Tibial artery (tissue), 4 donors: ENCODE measurements around the gene ADARB2.

Source experiments
- DNase-seq, 2 donors: peaks; one replicate each; pipeline ENCODE4 v3.0.0-alpha.2; 2019
- H3K27ac ChIP-seq, 2 donors: fragments of 200-600 bp; sonication (generic) in 1 of 2; 1 replicate in 1 of 2; 2 replicates in 1 of 2; pipeline ENCODE4 v1.5.1; 2018 to 2019; ENCODE audit warnings: mild to moderate bottlenecking in 1 of 2
- H3K27me3 ChIP-seq, 2 donors: fragments of 200-600 bp; sonication (generic) in 1 of 2; one replicate each; pipeline versions ENCODE4 v1.5.1 to v1.6.0; 2016 to 2019
- H3K36me3 ChIP-seq, 3 donors: fragments of 200-600 bp; sonication (generic) in 2 of 3; one replicate each; pipeline ENCODE4 v1.5.1; 2016 to 2019; ENCODE audit warnings: mild to moderate bottlenecking in 2 of 3
- H3K4me1 ChIP-seq, 4 donors: fragments of 200-600 bp; sonication (generic) in 2 of 4; 1 replicate in 3 of 4; 2 replicates in 1 of 4; pipeline ENCODE4 v1.5.1; 2016 to 2019
- H3K4me3 ChIP-seq, 2 donors: fragments of 200-600 bp; sonication (generic) in 1 of 2; 1 replicate in 1 of 2; 2 replicates in 1 of 2; pipeline ENCODE4 v1.5.1; 2018 to 2019; ENCODE audit warnings: mild to moderate bottlenecking in 2 of 2
- H3K9me3 ChIP-seq, 3 donors: fragments of 200-600 bp; sonication (generic) in 1 of 3; one replicate each; pipeline ENCODE4 v1.5.1; 2016 to 2019
- CTCF ChIP-seq, 2 experiments: fragments of 200-600 bp in 1 of 2; fragments of 450-650 bp in 1 of 2; IDR thresholded peaks; one replicate each; pipeline ENCODE4 v1.5.1; 2017 to 2019; ENCODE audit warnings: antibody characterized with exemption in 2 of 2, mild to moderate bottlenecking in 1 of 2, moderate library complexity in 1 of 2
- intact Hi-C: fragments of 100-400 bp; cut with DNase I; formaldehyde crosslinking; loops from one replicate; pipeline ENCODE4 v1.15.0; 2023; ENCODE audit warnings: low total_unique reads

ADARB2 gene

GRCh38 chr10:1424648-1425047 is 312.7 kb downstream of the ADARB2 start:
- Histone ChIP-seq H3K36me3 (no peaks in the 10 kb centered on the region), H3K27me3 (peaks cover 0 to 4% of the 10 kb centered on the region in 2 donors), H3K4me1 (peaks cover 0 to 3% (median 0%) of the 10 kb centered on the region in 4 donors), H3K27ac (no peak overlapping the region), H3K4me3 (no peak overlapping the region), H3K9me3 (no peaks in the 10 kb centered on the region)
- no peak for DNase-seq
- no peak for TF ChIP-seq CTCF (IDR thresholded peaks at IDR 0.05)
- intact Hi-C loops = no loop called here

GRCh38 chr10:1423676-1424253 is 313.6 kb downstream of the ADARB2 start:
- Histone ChIP-seq H3K9me3 (no peaks in the 10 kb centered on the region), H3K4me3 (no peak overlapping the region), H3K27ac (no peak overlapping the region), H3K36me3 (no peaks in the 10 kb centered on the region), H3K4me1 (peaks cover 0 to 3% (median 0%) of the 10 kb centered on the region in 4 donors), H3K27me3 (peaks cover 0 to 4% of the 10 kb centered on the region in 2 donors)
- no peak for TF ChIP-seq CTCF (IDR thresholded peaks at IDR 0.05)
- DNase-seq = no peak
- intact Hi-C loops = no loop called here

GRCh38 chr10:1422275-1422674 is 315.1 kb downstream of the ADARB2 start:
- no peak overlapping the region for H3K4me3 ChIP-seq
- intact Hi-C loops = no loop called here
- peaks cover 0 to 3% (median 0%) of the 10 kb centered on the region in 4 donors for H3K4me1 ChIP-seq
- no peak for TF ChIP-seq CTCF (IDR thresholded peaks at IDR 0.05)
- H3K36me3 ChIP-seq = no peaks in the 10 kb centered on the region
- H3K27me3 ChIP-seq = peaks cover 0 to 15% of the 10 kb centered on the region in 2 donors
- no peak for DNase-seq
- no peaks in the 10 kb centered on the region for H3K9me3 ChIP-seq
- no peak overlapping the region for H3K27ac ChIP-seq

GRCh38 chr10:1420661-1421362 is 316.5 kb downstream of the ADARB2 start:
- H3K27ac ChIP-seq = no peak overlapping the region

More at GRCh38 chr10:1420661-1421362, 316.5 kb downstream of the ADARB2 start:
- intact Hi-C loops = no loop called here
- H3K27me3 ChIP-seq = peaks cover 0 to 27% of the 10 kb centered on the region in 2 donors
- no peaks in the 10 kb centered on the region for H3K9me3 ChIP-seq
- H3K4me3 ChIP-seq = no peak overlapping the region
- H3K36me3 ChIP-seq = no peaks in the 10 kb centered on the region
- DNase-seq = peak in 1 of 2 donors; percentile 61
- no peak for TF ChIP-seq CTCF (IDR thresholded peaks at IDR 0.05)
- peaks cover 0 to 3% (median 0%) of the 10 kb centered on the region in 4 donors for H3K4me1 ChIP-seq
